Type B pancreatic cell (in vitro differentiated cells): ENCODE results near the gene TOGARAM2. TPM values are rescaled to one million over a fixed set of nuclear protein-coding genes. Genes with fewer than 3 reads are reported as not detected.

Experiments
- DNase-seq: peaks from one replicate; pipeline ENCODE4 v3.0.0; 2021; ENCODE audit warnings: mixed read lengths; ENCODE audit not compliant: unreplicated experiment; ENCODE audit errors: extremely low spot score
- H3K27ac Mint-ChIP-seq: 2 replicates; pipeline ENCODE4 v1.8.0; 2021; ENCODE audit warnings: mild to moderate bottlenecking, mixed read lengths
- H3K27me3 Mint-ChIP-seq: 2 replicates; pipeline ENCODE4 v1.8.0; 2021; ENCODE audit warnings: mixed read lengths
- H3K36me3 Mint-ChIP-seq: 2 replicates; pipeline ENCODE4 v1.8.0; 2021; ENCODE audit warnings: mixed read lengths
- H3K4me1 Mint-ChIP-seq: one replicate; pipeline ENCODE4 v1.8.0; 2021; ENCODE audit warnings: mixed read lengths; ENCODE audit not compliant: unreplicated experiment
- H3K4me3 Mint-ChIP-seq: 2 replicates; pipeline ENCODE4 v1.8.0; 2021; ENCODE audit warnings: mild to moderate bottlenecking, mixed read lengths
- H3K9me3 Mint-ChIP-seq: 2 replicates; pipeline ENCODE4 v1.8.0; 2021; ENCODE audit warnings: mixed read lengths
- total RNA-seq: library from RNA; stranded (reverse); gene quantifications from 2 replicates; pipeline ENCODE4 v1.2.1, GENCODE V29; 2021; ENCODE audit warnings: low replicate concordance
- TF ChIP-seq, protein P1 (sequence below): fragments of 200-600 bp; sonication (generic); conservative IDR thresholded peaks from 2 replicates; pipeline ENCODE4 v1.5.0; 2021; ENCODE audit warnings: antibody characterized with exemption, mild to moderate bottlenecking

Gene TOGARAM2
- total RNA-seq, 1 donor from 2014 or later: 1.6 TPM

DNA sequence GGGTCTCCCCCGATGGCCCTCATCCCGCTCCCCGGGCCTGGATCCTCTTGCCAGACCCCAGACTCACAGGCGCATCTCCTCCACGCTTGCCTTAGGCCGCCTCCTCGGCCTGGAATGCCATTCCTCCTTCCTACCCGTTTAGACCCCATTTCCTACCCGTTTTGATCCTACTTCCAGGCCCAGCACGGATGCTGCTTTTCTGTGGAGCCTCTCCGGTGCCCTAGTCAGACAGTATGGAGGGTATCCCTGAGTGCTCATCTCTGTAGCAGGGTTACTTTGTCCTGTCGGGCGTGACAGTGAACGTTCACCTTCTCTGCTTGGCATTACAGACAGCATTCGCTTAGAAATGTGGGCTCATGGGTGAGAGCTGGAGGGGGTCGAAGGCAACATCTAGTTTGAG is 9.3 kb downstream of the TOGARAM2 start:
- no peak overlapping the region for H3K4me3 Mint-ChIP-seq
- TF ChIP-seq, protein P1, sequence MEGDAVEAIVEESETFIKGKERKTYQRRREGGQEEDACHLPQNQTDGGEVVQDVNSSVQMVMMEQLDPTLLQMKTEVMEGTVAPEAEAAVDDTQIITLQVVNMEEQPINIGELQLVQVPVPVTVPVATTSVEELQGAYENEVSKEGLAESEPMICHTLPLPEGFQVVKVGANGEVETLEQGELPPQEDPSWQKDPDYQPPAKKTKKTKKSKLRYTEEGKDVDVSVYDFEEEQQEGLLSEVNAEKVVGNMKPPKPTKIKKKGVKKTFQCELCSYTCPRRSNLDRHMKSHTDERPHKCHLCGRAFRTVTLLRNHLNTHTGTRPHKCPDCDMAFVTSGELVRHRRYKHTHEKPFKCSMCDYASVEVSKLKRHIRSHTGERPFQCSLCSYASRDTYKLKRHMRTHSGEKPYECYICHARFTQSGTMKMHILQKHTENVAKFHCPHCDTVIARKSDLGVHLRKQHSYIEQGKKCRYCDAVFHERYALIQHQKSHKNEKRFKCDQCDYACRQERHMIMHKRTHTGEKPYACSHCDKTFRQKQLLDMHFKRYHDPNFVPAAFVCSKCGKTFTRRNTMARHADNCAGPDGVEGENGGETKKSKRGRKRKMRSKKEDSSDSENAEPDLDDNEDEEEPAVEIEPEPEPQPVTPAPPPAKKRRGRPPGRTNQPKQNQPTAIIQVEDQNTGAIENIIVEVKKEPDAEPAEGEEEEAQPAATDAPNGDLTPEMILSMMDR: no peak
- H3K36me3 Mint-ChIP-seq: no peaks in the 10 kb centered on the region
- peaks cover 12% of the 10 kb centered on the region for H3K4me1 Mint-ChIP-seq
- H3K27me3 Mint-ChIP-seq: peaks cover 13% of the 10 kb centered on the region
- no peaks in the 10 kb centered on the region for H3K9me3 Mint-ChIP-seq
- no peak for DNase-seq
- H3K27ac Mint-ChIP-seq: no peak overlapping the region

DNA sequence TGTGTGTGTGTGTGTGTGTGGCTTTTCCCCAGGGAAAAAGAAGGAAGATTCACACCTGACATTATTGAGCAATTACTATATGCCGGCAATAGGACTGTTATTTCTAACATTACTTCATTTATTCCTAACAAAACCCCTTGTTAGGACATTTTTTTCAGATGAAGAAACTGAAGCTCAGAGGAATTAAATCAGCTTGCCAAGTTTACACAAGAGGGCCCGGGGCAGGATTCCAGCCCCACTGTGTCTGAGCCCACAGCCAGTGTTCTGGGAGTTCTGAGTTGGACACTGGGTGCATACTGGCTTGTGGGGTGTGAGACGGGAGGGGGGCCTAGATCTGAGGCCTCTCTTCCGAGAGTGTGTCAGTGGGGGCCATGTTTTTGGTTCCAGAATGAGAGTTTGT is 9.9 kb downstream of the TOGARAM2 start:
- TF ChIP-seq, protein P1: no peak
- no peak for DNase-seq
- no peak overlapping the region for H3K27ac Mint-ChIP-seq
- peaks cover 12% of the 10 kb centered on the region for H3K4me1 Mint-ChIP-seq
- H3K9me3 Mint-ChIP-seq: no peaks in the 10 kb centered on the region
- H3K4me3 Mint-ChIP-seq: no peak overlapping the region
- peaks cover 17% of the 10 kb centered on the region for H3K27me3 Mint-ChIP-seq
- no peaks in the 10 kb centered on the region for H3K36me3 Mint-ChIP-seq

DNA sequence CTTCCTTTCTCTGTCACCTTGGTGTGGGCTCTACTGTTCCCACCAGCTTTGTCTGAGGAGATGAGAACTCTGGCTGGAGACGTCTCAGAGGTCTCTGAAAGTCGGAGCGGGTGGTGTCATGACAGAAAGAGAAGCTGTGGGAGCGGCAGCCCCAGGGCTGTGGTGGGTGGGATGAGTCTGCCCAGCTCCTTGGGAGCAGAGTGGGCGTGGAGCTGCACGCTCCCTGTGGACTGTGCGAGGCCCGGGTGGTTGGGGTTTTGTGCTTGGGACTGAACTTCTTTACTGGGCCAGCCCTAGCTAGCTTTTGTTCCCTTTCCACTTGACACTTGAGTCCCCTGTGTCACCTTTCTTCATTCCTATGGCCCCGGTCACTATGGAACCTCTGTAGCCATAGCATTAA is 10.4 kb downstream of the TOGARAM2 start:
- no peaks in the 10 kb centered on the region for H3K9me3 Mint-ChIP-seq
- no peaks in the 10 kb centered on the region for H3K36me3 Mint-ChIP-seq
- H3K27ac Mint-ChIP-seq: no peak overlapping the region
- peaks cover 18% of the 10 kb centered on the region for H3K27me3 Mint-ChIP-seq
- no peak for DNase-seq
- peaks cover 8% of the 10 kb centered on the region for H3K4me1 Mint-ChIP-seq
- no peak overlapping the region for H3K4me3 Mint-ChIP-seq
- TF ChIP-seq, protein P1: no peak

DNA sequence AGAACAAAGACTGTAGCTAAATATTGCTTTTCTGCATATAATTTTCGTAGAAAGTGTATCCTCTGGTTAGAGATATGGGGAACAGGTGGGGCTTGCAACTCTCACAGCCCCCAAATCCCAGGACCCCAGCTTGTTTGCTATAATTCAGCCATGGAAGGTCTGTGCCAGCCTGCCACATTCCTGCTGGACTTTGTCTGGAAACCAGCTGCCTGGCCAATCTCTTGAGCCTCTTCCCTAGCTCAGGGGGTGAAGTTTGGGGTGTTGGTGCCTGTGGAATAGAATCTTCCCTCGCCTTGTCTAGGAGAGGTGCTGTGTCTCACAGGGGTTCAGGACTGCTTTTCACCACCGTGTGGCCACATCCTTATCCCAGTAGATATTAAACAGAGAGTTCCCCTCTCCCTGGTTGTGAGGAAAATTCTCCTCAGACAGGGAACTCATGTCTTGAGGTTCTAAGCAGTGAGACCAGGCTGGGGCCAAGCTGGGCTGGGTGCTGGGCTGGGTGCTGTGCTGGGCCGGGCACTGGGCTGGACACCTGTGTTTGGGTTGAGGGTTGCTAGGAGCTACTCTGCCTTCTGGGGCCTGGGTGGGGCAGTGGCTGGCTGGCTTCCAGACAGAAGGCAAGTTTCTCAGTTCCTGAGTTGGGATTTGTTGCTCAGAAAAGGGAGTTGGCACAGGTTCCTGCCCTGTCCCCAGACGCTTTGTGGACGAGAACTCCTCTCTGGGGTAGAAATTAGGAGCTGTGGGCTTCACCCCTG is 12.3 kb downstream of the TOGARAM2 start:
- Mint-ChIP-seq H3K4me1 (peaks cover 17% of the 10 kb centered on the region), H3K27me3 (peaks cover 20% of the 10 kb centered on the region), H3K27ac (peak overlapping the region; percentile 58), H3K9me3 (no peaks in the 10 kb centered on the region), H3K4me3 (peak overlapping the region; percentile 31), H3K36me3 (no peaks in the 10 kb centered on the region)
- no peak for DNase-seq
- TF ChIP-seq, protein P1: no peak

DNA sequence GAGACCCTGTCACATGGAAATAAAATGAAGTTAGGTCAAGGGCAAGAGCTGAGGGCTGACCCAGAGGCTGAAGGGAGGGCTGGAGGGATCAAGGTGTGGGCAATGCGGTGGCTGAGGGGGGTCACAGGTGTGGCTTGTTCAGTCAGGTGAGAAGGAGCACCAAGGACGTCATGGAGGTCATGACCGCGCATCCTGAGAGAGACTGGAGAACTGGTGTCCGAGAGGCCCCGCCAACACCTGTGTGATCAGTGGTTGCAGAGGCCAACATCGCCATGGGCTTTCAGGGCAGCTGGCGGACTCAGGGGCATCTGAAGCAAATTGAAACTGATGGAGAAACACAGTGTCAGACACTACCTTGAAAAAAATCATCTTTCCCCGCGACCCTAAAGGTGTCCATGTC is 13.0 kb downstream of the TOGARAM2 start:
- DNase-seq: no peak
- H3K4me3 Mint-ChIP-seq: no peak overlapping the region
- H3K4me1 Mint-ChIP-seq: peaks cover 17% of the 10 kb centered on the region
- H3K36me3 Mint-ChIP-seq: no peaks in the 10 kb centered on the region
- peak overlapping the region; percentile 58 for H3K27ac Mint-ChIP-seq
- TF ChIP-seq, protein P1: no peak
- peaks cover 15% of the 10 kb centered on the region for H3K27me3 Mint-ChIP-seq
- H3K9me3 Mint-ChIP-seq: no peaks in the 10 kb centered on the region
